KG1 (cell line): ENCODE measurements around the gene ANKRD18A.
"Not testable (repeated sequence)": the region's sequence is repeated elsewhere in the genome, so short reads cannot be mapped to it uniquely, and the experiment has no call there.

ENCODE experiments used
- DNase-seq: peaks from one replicate; lab custom pipeline; 2025; lab: John Stamatoyannopoulos, UW

The ANKRD18A gene

DNA sequence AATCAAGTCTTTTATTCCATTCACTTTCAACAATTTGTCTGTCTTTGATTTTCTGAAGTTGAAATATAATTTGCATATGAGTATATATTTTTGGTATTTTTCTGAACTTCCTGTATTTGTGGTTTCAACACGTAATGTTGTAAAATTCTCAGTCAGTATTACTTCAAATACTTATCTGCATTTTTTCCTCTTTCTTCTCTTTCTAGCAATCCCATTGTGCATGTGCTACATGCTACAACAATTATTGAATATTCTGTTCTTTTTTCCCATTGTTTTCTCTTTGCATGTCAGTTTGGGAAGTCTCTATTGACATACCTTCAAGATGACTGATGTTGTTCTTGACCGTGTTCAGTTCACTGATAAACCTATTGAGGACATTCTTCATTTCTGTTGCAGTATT is 5.6 kb upstream of the ANKRD18A start:
- no peak for DNase-seq

GRCh38 chr9:38622951-38623350 is 2.6 kb upstream of the ANKRD18A start:
- no peak for DNase-seq

- no peak for DNase-seq
Observed at GRCh38 chr9:38622288-38622674, 1.9 kb upstream of the ANKRD18A start.

DNA sequence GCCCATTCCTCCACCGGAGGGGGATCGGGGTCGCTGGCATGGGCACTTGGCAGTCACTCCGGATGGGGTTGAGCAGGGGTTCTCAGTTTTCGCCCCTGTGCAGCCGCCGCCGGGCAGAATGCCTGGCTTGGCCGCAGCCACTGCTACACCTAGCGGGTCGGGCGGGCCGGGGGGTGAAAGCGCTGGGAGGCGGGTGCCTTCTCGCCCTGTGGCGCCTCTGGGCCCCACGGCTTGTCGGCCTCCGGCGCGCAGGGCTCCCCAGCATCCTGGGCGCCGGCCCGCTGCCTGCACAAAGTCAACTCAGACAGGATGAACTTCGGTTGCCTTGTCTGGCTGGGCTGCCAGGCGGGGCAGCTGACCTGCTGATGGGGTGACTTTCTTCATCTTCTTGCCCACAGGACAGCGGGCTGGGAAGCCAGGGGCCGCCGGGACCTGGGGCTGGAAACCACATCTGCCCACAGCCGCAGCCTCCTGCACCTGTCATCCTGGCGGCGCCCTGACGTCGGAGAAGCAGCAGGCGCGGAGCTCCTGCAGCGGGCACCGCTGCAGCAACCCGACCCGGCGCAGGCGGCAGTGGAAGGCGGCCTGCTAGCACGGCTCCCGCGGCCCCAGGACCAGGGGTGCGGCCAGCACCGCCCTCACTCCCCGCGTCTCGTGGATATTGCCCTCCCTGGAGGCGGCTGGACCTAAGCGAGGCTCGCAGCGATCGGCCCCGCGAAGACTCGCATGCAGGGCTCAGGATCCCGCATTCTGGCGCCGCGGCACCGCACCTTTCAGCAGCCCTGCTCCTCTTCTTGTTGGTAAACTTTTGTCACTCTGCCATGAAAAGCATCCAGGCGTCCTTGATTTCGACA is 1.3 kb upstream of the ANKRD18A start:
- DNase-seq = no peak

DNA sequence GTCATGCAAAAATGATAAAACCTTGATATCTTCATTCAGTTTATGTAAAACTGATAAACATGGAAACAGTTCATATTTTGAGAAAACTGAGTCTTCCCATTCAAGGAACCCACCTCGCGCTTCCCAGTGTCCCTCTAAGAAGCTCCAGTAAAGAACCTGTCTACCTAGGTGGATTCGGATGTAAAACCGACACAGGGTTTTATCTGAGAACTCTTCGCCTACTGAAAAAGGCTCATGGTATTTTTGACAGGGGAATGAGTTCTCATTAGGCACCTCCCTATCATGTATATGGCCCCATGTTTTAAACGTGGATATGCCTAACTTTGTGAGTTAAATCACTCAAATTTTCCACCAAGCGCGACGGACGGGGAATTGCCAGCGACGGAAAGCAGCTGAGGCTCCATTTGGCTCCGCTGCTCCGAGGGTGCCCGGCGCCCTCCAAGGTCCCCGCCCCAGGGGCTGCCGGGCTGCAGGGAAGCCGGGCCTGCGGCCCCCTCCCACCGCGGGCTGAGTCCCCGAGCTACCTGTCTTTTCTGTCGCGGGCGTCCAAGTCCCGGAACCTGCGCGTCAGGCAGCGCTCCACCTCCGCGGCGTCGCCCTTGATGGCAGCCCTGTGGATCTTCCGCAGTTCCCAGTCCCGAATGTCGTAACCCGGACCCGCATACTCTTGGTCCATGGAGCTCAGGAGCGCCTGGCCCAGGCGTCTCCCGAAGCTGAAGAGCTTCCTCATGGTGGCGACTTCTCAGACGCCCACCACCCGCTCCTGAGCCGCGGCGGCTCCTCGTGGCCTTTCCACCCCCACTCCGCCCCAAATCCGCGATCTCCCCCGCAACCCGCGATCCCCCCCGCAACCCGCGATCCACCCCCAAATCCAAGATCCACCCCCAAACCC is 594 bp downstream of the ANKRD18A start:
- no peak for DNase-seq

DNA sequence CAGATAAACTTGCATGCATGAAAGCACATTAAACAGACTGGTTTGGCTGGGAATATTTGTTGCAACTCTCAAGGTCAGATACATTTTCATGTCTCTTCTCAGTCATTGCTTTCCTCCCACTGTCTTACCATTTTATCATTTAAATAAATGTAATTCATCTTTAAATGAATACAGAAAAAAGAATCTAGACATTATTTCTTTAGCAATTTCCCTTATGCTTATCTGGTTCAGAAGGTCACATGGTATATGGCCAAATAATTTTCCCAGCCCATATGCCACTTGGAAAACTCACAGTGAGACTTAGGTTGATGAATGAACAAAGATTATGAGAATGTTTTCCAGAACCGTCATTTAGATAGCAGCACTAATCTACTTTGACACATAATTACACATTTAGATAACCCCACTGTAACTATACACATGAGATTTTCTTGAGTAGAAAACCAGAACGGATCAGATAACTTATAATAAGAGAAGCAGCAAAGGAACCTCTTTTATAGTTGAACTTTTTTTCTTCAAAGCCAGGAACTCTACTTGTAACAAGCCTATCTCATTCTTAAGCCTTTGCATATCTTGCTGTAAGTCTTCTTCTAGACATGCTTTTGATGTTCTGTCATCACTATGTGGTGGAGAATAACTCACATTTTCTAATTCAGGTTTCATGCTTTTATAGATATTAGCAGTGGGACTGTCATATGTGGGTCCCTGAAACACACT is 22.2 kb downstream of the ANKRD18A start:
- DNase-seq = not testable (repeated sequence)

- not testable (repeated sequence) for DNase-seq
Observed at GRCh38 chr9:38595117-38595516, 25.3 kb downstream of the ANKRD18A start.

DNA sequence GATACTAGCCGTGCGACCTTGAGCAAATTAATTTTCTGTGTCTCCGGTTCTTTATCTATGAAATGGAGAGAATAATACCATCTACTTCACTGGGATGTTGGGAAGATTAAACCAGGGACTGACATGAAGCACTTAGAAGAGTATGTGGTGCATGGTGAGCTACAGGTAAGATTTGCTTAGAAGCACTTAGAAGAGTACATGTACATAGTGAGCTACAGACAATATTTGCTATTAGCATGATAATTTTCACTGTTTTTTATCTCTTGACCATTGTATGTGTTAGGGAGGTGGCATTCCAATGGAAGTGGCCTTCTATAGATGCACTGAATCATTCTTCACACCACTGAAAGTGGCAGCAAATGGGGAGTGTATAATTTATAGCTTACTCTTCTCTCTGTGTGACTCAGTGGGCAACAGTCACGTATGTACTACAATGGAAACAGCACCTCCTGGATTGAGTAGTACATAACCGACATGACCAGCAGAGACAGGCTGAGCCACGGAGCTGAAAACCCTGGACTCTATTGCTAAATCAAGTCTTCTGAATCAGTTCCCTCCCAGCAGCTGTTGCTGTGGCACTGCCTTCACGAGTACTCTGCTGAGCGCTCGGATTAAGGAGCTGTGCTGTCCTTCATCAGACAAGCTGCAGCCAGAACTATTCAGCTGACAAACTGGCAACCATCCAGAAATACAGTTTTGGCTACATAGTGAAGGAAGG is 28.9 kb downstream of the ANKRD18A start:
- DNase-seq = not testable (repeated sequence)

GRCh38 chr9:38583765-38584164 is 36.6 kb downstream of the ANKRD18A start:
- DNase-seq = not testable (repeated sequence)

DNA sequence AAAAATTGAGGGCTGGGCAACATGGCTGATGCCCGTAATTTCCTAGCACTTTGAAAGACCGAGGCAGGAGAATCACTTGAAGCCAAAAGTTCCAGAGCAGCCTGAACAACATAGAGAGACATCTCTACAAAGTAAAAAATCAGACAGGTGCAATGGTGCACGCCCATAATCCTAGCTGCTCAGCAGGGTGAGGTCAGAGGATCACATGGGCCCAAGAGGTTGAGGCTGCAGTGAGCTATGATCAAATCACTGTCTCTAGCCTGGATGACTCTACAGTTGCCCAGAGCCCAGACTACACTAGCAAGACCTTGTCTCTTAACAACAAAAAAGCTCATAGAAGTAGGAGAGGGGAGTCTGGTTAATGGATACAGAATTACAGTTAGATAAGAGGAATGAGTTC is 40.3 kb downstream of the ANKRD18A start:
- DNase-seq = not testable (repeated sequence)

- not testable (repeated sequence) for DNase-seq
Observed at GRCh38 chr9:38576181-38576580, 44.2 kb downstream of the ANKRD18A start.

GRCh38 chr9:38566048-38566447 is 54.3 kb downstream of the ANKRD18A start:
- not testable (repeated sequence) for DNase-seq

DNA sequence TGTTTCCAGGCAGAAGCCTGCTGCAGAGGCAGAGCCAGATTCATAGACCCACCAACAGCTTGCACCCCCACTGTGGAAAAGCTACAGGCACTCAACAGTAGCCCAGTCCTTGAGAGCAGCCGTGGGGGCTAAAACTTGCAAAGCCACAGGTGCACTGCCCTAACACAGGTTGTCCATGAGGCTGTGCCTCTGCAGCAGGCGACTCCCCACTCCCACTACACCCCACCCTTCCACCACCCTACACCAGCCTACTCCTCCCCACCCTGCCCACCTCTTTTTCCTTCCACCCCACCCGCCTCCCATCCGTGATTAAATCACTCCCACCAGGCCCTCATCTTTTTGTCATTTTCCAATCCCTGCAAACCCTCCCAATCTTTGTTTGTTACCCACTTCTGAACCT is 55.2 kb downstream of the ANKRD18A start:
- DNase-seq = not testable (repeated sequence)

GRCh38 chr9:38563911-38564310 is 56.5 kb downstream of the ANKRD18A start:
- not testable (repeated sequence) for DNase-seq

DNA sequence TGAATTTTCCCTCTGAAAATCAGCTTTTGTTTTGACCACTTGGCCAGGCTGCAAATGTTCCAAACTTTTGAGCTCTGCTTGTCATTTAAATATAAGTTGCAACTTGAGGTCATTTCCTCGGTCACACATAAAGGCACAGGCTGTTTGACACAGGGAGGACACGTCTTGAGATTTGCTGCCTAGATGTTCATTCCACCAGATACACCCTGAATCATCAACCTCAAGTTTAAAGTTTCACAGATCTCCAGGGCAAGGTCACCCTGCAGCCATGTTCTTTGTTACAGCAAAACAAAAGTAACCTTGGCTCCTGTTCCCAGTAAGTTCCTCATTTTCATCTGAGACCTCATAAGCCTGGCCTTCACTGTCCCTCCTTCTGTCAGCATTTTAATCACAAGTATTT is 59.3 kb downstream of the ANKRD18A start:
- DNase-seq = not testable (repeated sequence)

- not testable (repeated sequence) for DNase-seq
Observed at GRCh38 chr9:38559172-38559571, 61.2 kb downstream of the ANKRD18A start.

DNA sequence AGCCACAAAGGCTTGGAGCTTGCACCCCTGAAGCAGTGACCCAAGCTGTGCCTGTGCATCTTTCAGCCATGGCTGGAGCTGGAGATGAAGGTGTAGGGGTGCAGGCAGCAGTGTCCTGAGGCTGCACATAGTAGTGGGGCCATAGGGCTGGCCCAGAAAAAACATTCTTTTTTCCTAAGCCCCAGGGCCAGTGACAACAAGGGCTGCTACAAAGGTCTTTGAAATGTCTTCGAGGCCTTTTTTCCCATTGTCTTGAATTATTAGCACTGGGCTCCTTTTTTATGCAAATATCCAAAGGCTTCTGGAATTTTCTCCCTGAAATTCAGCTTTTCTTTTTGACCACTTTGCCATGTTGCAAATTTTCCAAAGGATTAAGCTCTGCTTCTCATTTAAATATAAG is 62.6 kb downstream of the ANKRD18A start:
- DNase-seq = not testable (repeated sequence)

- not testable (repeated sequence) for DNase-seq
Observed at GRCh38 chr9:38554966-38555365, 65.4 kb downstream of the ANKRD18A start.

- DNase-seq = not testable (repeated sequence)
Observed at GRCh38 chr9:38553019-38553418, 67.4 kb downstream of the ANKRD18A start.

DNA sequence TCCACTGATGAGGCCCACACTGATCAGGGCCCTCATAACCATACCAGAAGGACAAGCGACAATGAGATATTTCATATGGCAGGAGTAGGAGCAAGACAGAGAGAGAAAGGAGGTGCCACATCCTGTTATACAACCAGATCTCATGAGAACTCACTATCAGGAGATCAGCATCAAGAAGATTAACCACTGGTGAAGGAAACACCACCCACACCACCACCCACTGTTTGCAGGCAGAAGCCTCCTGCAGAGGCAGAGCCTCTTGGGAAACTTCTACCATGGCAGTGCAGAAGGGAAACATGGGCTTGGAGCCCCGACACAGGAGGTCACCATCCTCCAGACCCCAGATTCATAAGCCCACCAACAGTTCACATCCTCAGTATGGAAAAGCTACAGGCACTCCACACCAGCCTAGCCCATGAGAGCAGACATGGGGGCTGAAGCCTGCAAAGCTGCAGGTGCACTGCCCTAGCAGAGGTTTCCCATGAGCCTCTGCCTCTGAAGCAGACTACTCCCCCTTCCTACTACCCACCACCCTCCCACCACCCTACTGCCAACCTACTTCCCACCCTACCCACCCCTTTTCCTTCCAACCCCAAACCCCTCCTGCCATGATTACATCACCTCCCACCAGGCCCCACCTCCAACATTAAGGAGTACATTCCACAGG is 73.8 kb downstream of the ANKRD18A start:
- not testable (repeated sequence) for DNase-seq

GRCh38 chr9:38540535-38540934 is 79.9 kb downstream of the ANKRD18A start:
- DNase-seq = not testable (repeated sequence)
